Stimulated activated naive CD8-positive, alpha-beta T cell treated with anti-CD3 and anti-CD28 coated beads, Interleukin-15, Interleukin-2, amounts not matched to agents 100 ng/mL and 50 ng/mL, for 24 hours (primary cell): Measurements from ENCODE around the gene BORCS6.
"Not testable (repeated sequence)": the region's sequence is repeated elsewhere in the genome, so short reads cannot be mapped to it uniquely, and the experiment has no call there.

Source experiments
- H3K27ac Mint-ChIP-seq: one replicate; pipeline ENCODE4 v1.8.0; 2021; ENCODE audit warnings: mild to moderate bottlenecking, mixed read lengths
- H3K27me3 Mint-ChIP-seq: one replicate; pipeline ENCODE4 v1.8.0; 2021; ENCODE audit warnings: mixed read lengths
- H3K36me3 Mint-ChIP-seq: one replicate; pipeline ENCODE4 v1.8.0; 2021; ENCODE audit warnings: low read depth, mixed read lengths
- H3K4me1 Mint-ChIP-seq: one replicate; pipeline ENCODE4 v1.8.0; 2021; ENCODE audit warnings: low read depth, mixed read lengths
- H3K4me3 Mint-ChIP-seq: one replicate; pipeline ENCODE4 v1.8.0; 2021; ENCODE audit warnings: mild to moderate bottlenecking, mixed read lengths
- H3K9me3 Mint-ChIP-seq: one replicate; pipeline ENCODE4 v1.8.0; 2021; ENCODE audit warnings: mixed read lengths

Gene BORCS6

GRCh38 chr17:8187517-8188262 lies 2.3 kb downstream of the BORCS6 start:
- no peaks in the 10 kb centered on the region for H3K27me3 Mint-ChIP-seq
- no peak overlapping the region for H3K4me3 Mint-ChIP-seq
- peaks cover 16% of the 10 kb centered on the region for H3K4me1 Mint-ChIP-seq
- no peaks in the 10 kb centered on the region for H3K36me3 Mint-ChIP-seq
- H3K27ac Mint-ChIP-seq, result no peak overlapping the region
- no peaks in the 10 kb centered on the region for H3K9me3 Mint-ChIP-seq

GRCh38 chr17:8186787-8187516 lies 3.0 kb downstream of the BORCS6 start:
- Mint-ChIP-seq H3K9me3 (no peaks in the 10 kb centered on the region), H3K27me3 (no peaks in the 10 kb centered on the region), H3K36me3 (no peaks in the 10 kb centered on the region), H3K4me3 (no peak overlapping the region), H3K4me1 (peaks cover 17% of the 10 kb centered on the region), H3K27ac (no peak overlapping the region)

- Mint-ChIP-seq H3K9me3 (no peaks in the 10 kb centered on the region), H3K4me3 (no peak overlapping the region), H3K27ac (no peak overlapping the region), H3K4me1 (peaks cover 17% of the 10 kb centered on the region), H3K36me3 (no peaks in the 10 kb centered on the region), H3K27me3 (no peaks in the 10 kb centered on the region)
These were observed 3.6 kb downstream of the BORCS6 start for GRCh38 chr17:8186446-8186786.

GRCh38 chr17:8185582-8186445 lies 4.2 kb downstream of the BORCS6 start:
- H3K27ac Mint-ChIP-seq, result no peak overlapping the region
- no peaks in the 10 kb centered on the region for H3K9me3 Mint-ChIP-seq
- no peaks in the 10 kb centered on the region for H3K36me3 Mint-ChIP-seq
- H3K4me1 Mint-ChIP-seq, result peaks cover 14% of the 10 kb centered on the region
- H3K4me3 Mint-ChIP-seq, result no peak overlapping the region
- H3K27me3 Mint-ChIP-seq, result no peaks in the 10 kb centered on the region

DNA sequence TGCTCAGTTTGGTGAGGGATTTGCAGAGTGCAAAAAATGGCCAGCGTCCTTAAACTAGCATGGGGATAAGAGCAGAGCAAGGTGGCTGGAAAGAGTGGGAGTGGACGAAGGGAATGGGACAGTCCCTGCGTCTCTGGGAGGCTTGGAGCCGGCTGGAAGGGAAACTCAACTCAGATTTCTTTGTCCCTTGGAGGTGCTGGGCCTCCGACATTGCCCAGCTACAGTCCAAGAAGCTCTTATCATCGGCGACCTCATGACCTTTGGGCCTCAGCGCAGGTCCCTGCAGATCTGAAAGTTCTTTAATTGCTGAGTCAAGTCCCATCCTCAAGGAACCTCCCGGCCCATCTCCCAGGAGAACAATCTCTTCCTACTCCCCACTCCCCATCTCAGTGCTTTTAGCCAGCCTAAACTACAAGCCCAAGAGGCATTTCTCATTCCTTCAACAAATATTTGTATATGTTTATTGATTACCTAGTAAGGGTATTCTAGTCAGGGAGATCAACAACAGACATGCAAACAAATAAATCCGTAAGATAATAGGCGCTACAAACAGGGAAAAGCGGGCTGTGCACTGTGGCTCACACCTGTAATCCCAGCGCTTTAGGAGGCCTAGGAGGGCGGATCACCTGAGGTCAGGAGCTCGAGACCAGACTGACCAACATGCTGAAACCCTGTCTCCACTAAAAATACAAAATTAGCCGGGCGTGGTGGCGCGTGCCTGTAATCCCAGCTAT lies 12.8 kb downstream of the BORCS6 start:
- peaks cover 44% of the 10 kb centered on the region for H3K4me1 Mint-ChIP-seq
- H3K27me3 Mint-ChIP-seq, result no peaks in the 10 kb centered on the region

GRCh38 chr17:8176197-8176940 lies 13.6 kb downstream of the BORCS6 start, which contains the start of gene TMEM107:
Gene TMEM107, minus strand, starts transcription at chr17:8176380. Its CDS starts 94 bp downstream, at chr17:8176286.
- Mint-ChIP-seq H3K27me3 (no peaks in the 10 kb centered on the region), H3K4me1 (peaks cover 45% of the 10 kb centered on the region), H3K27ac (peak within 1 kb of the TSS; percentile 95), H3K36me3 (no peaks in the 10 kb centered on the region), H3K9me3 (no peaks in the 10 kb centered on the region), H3K4me3 (peak within 1 kb of the TSS; percentile 95)

More for the DNA sequence above, 12.8 kb downstream of the BORCS6 start:
- Mint-ChIP-seq H3K36me3 (no peaks in the 10 kb centered on the region), H3K9me3 (no peaks in the 10 kb centered on the region), H3K27ac (peak overlapping the region; percentile 95), H3K4me3 (peak overlapping the region; percentile 95)

GRCh38 chr17:8175795-8176196 lies 14.2 kb downstream of the BORCS6 start:
- no peaks in the 10 kb centered on the region for H3K27me3 Mint-ChIP-seq
- no peaks in the 10 kb centered on the region for H3K36me3 Mint-ChIP-seq
- H3K9me3 Mint-ChIP-seq, result no peaks in the 10 kb centered on the region

GRCh38 chr17:8173871-8174322 lies 16.1 kb downstream of the BORCS6 start:
- peak overlapping the region; percentile 100 for H3K27ac Mint-ChIP-seq
- no peaks in the 10 kb centered on the region for H3K36me3 Mint-ChIP-seq
- H3K9me3 Mint-ChIP-seq, result no peaks in the 10 kb centered on the region
- H3K27me3 Mint-ChIP-seq, result no peaks in the 10 kb centered on the region
- peaks cover 45% of the 10 kb centered on the region for H3K4me1 Mint-ChIP-seq
- peak overlapping the region; percentile 83 for H3K4me3 Mint-ChIP-seq

More at GRCh38 chr17:8175795-8176196, 14.2 kb downstream of the BORCS6 start:
- H3K4me3 Mint-ChIP-seq, result peak overlapping the region; percentile 95
- H3K27ac Mint-ChIP-seq, result peak overlapping the region; percentile 95
- H3K4me1 Mint-ChIP-seq, result peaks cover 45% of the 10 kb centered on the region

GRCh38 chr17:8173056-8173870 lies 16.7 kb downstream of the BORCS6 start:
- Mint-ChIP-seq H3K27ac (peak overlapping the region; percentile 100), H3K36me3 (no peaks in the 10 kb centered on the region), H3K4me3 (peak overlapping the region; percentile 83), H3K27me3 (no peaks in the 10 kb centered on the region), H3K4me1 (peaks cover 45% of the 10 kb centered on the region), H3K9me3 (no peaks in the 10 kb centered on the region)

DNA sequence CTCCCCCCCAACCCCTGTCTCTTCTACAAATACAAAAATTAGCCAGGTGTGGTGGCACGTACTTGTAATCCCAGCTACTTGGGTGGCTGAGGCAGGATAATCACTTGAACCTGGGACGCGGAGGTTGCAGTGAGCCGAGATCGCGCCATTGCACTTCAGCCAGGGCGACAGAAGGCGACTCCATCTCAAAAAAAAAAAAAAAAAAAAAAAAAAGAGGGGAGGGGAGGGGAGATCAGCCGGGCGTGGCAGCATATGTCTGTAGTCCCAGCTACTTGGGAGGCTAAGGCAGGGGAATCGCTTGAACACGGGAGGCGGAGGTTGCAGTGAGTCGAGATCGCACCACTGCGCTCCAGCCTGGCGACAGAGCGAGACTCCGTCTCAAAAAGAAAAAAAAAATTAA lies 19.8 kb downstream of the BORCS6 start:
- H3K27me3 Mint-ChIP-seq, H3K9me3 Mint-ChIP-seq, H3K27ac Mint-ChIP-seq, H3K4me3 Mint-ChIP-seq, H3K36me3 Mint-ChIP-seq: not testable (repeated sequence)
- peaks cover 30% of the 10 kb centered on the region for H3K4me1 Mint-ChIP-seq

DNA sequence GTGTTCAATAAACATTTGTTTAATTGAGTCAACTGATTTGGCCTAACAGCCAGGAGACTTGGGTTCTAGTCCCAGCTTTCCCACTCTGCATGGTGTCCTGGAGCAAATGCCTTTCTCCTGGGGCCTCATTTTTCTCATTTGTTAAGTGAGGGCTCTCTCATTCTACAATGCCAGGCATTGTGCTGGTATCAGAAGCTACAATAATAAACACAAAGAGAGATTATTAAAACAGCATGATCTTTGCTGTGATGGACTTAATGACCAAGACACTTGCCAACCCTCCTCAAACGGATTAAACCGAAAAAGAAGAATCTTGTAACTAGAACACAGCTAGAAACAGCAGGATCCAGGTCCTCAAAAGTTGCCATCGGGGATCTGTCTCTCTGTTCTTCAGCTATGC lies 22.5 kb downstream of the BORCS6 start:
- Mint-ChIP-seq H3K9me3 (no peaks in the 10 kb centered on the region), H3K4me3 (no peak overlapping the region), H3K4me1 (peaks cover 28% of the 10 kb centered on the region), H3K27me3 (no peaks in the 10 kb centered on the region), H3K36me3 (no peaks in the 10 kb centered on the region), H3K27ac (no peak overlapping the region)

DNA sequence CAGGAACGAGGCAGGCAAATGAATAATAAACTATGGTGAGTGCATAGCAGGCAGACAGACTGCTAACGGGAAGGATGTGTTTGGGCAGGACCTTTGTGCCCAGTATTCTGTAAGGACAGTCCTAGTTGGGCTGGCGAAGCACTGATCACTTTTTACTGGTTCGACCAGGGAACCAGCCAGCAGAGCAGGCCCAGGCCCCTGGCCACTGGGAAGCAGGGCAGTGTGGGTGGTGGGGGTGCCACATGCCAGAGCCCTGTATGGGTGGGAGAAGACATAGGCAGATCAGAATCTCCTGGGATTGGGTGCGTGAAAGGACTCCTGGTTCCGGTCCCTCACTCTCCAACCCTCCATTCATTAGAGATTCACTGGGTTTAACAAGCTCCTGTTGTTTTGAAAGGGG lies 23.2 kb downstream of the BORCS6 start:
- Mint-ChIP-seq H3K9me3 (no peaks in the 10 kb centered on the region), H3K27me3 (no peaks in the 10 kb centered on the region), H3K27ac (no peak overlapping the region)

GRCh38 chr17:8164815-8165131 lies 25.2 kb downstream of the BORCS6 start:
- H3K9me3 Mint-ChIP-seq, result no peaks in the 10 kb centered on the region
- peak overlapping the region; percentile 97 for H3K27ac Mint-ChIP-seq
- peaks cover 46% of the 10 kb centered on the region for H3K4me1 Mint-ChIP-seq
- H3K36me3 Mint-ChIP-seq, result peaks cover 20% of the 10 kb centered on the region
- no peaks in the 10 kb centered on the region for H3K27me3 Mint-ChIP-seq
- H3K4me3 Mint-ChIP-seq, result peak overlapping the region; percentile 81

More for the DNA sequence above, 23.2 kb downstream of the BORCS6 start:
- Mint-ChIP-seq H3K4me1 (peaks cover 26% of the 10 kb centered on the region), H3K4me3 (no peak overlapping the region), H3K36me3 (peaks cover under 1% of the 10 kb centered on the region)
